ENCODE results near the gene IRX2.

Gene IRX2

GRCh38 chr5:2709976-2710689 is 41.3 kb downstream of the IRX2 start:
- ChIA-PET POLR2A (no interaction called here), CTCF (interaction anchor here (1.1 kb wide), 3 partner anchors 22 to 893 kb away, joined by 3 to 5 read pairs (median 4); no protein-coding TSS in a partner anchor)
- no peak for DNase-seq (ENCODE audit: low read depth, low spot score)
- H3K4me3 ChIP-seq (ENCODE audit: low read depth, low read length), result no peak overlapping the region
- no peak for TF ChIP-seq CTCF (IDR thresholded peaks at IDR 0.05; ENCODE audit: insufficient read depth, low read length, missing control alignments)

- no peak for TF ChIP-seq CTCF (IDR thresholded peaks at IDR 0.05; ENCODE audit: insufficient read depth, low read length, missing control alignments)
- ChIA-PET POLR2A (no interaction called here), CTCF (no interaction called here)
- DNase-seq (ENCODE audit: low read depth, low spot score), result no peak
- no peak overlapping the region for H3K4me3 ChIP-seq (ENCODE audit: low read depth, low read length)
Observed at GRCh38 chr5:2708751-2709150, 42.7 kb downstream of the IRX2 start.

- no peak for TF ChIP-seq CTCF (IDR thresholded peaks at IDR 0.05; ENCODE audit: insufficient read depth, low read length, missing control alignments)
- ChIA-PET CTCF (no interaction called here), POLR2A (no interaction called here)
- DNase-seq (ENCODE audit: low read depth, low spot score), result no peak
- H3K4me3 ChIP-seq (ENCODE audit: low read depth, low read length), result no peak overlapping the region
Observed at GRCh38 chr5:2708132-2708531, 43.3 kb downstream of the IRX2 start.

- TF ChIP-seq CTCF (IDR thresholded peaks at IDR 0.05; ENCODE audit: insufficient read depth, low read length, missing control alignments), result no peak
- no peak overlapping the region for H3K4me3 ChIP-seq (ENCODE audit: low read depth, low read length)
- ChIA-PET POLR2A (no interaction called here), CTCF (no interaction called here)
- no peak for DNase-seq (ENCODE audit: low read depth, low spot score)
Observed at GRCh38 chr5:2705861-2706260, 45.6 kb downstream of the IRX2 start.

- no peak overlapping the region for H3K4me3 ChIP-seq (ENCODE audit: low read depth, low read length)
- no peak for TF ChIP-seq CTCF (IDR thresholded peaks at IDR 0.05; ENCODE audit: insufficient read depth, low read length, missing control alignments)
- no peak for DNase-seq (ENCODE audit: low read depth, low spot score)
- CTCF ChIA-PET, result no interaction called here
- POLR2A ChIA-PET, result no interaction called here
Observed at GRCh38 chr5:2704806-2705645, 46.5 kb downstream of the IRX2 start.

- TF ChIP-seq CTCF (IDR thresholded peaks at IDR 0.05; ENCODE audit: insufficient read depth, low read length, missing control alignments), result no peak
- no peak for DNase-seq (ENCODE audit: low read depth, low spot score)
- no peak overlapping the region for H3K4me3 ChIP-seq (ENCODE audit: low read depth, low read length)
- ChIA-PET POLR2A (no interaction called here), CTCF (no interaction called here)
Observed at GRCh38 chr5:2704111-2704510, 47.4 kb downstream of the IRX2 start.

Data from AG04449 (cell line).